Loucy (cell line): ENCODE measurements around the gene PPIL4.

ENCODE experiments used
- EZH2phosphoT487 ChIP-seq: fragments of 200-600 bp; IDR thresholded peaks from 2 replicates; pipeline ENCODE4 v1.6.1; 2018; ENCODE audit warnings: antibody characterized with exemption, mild to moderate bottlenecking, moderate library complexity, borderline replicate concordance
- TF ChIP-seq, protein P1 (sequence below): fragments of 200-600 bp; sonication (generic); conservative IDR thresholded peaks from 2 replicates; pipeline ENCODE4 v1.5.1; 2014; ENCODE audit warnings: mild to moderate bottlenecking, antibody characterized with exemption, low read length

- TF ChIP-seq, protein P1, sequence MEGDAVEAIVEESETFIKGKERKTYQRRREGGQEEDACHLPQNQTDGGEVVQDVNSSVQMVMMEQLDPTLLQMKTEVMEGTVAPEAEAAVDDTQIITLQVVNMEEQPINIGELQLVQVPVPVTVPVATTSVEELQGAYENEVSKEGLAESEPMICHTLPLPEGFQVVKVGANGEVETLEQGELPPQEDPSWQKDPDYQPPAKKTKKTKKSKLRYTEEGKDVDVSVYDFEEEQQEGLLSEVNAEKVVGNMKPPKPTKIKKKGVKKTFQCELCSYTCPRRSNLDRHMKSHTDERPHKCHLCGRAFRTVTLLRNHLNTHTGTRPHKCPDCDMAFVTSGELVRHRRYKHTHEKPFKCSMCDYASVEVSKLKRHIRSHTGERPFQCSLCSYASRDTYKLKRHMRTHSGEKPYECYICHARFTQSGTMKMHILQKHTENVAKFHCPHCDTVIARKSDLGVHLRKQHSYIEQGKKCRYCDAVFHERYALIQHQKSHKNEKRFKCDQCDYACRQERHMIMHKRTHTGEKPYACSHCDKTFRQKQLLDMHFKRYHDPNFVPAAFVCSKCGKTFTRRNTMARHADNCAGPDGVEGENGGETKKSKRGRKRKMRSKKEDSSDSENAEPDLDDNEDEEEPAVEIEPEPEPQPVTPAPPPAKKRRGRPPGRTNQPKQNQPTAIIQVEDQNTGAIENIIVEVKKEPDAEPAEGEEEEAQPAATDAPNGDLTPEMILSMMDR = no peak
- no peak for TF ChIP-seq EZH2phosphoT487
These were observed 72.5 kb downstream of the PPIL4 start for GRCh38 chr6:149473080-149474052.
